ENCODE measurements around the gene ASB2. TPM values are rescaled to one million over a fixed set of nuclear protein-coding genes. Genes with fewer than 3 reads are reported as not detected.

The ASB2 gene
- total RNA-seq, 1 experiment from 2014 or later, result 0.21 TPM

GRCh38 chr14:93898081-93898611, 78.2 kb downstream of the ASB2 start:
- no peak for DNase-seq
- no peak overlapping the region for H3K4me3 ChIP-seq (ENCODE audit: insufficient read depth, low read depth, low read length)
- no peaks in the 10 kb centered on the region for H3K36me3 ChIP-seq (replicated peaks; ENCODE audit: control insufficient read depth, insufficient read depth, low read length)
- no peaks in the 10 kb centered on the region for H3K27me3 ChIP-seq (ENCODE audit: control insufficient read depth, insufficient read depth, low read length)

GRCh38 chr14:93897476-93897845, 78.9 kb downstream of the ASB2 start:
- H3K4me3 ChIP-seq (ENCODE audit: insufficient read depth, low read depth, low read length), result no peak overlapping the region
- no peaks in the 10 kb centered on the region for H3K36me3 ChIP-seq (replicated peaks; ENCODE audit: control insufficient read depth, insufficient read depth, low read length)
- DNase-seq, result no peak

GRCh38 chr14:93895023-93895604, 81.3 kb downstream of the ASB2 start:
- Histone ChIP-seq H3K4me3 (ENCODE audit: insufficient read depth, low read depth, low read length) (no peak overlapping the region), H3K36me3 (replicated peaks; ENCODE audit: control insufficient read depth, insufficient read depth, low read length) (no peaks in the 10 kb centered on the region), H3K27me3 (ENCODE audit: control insufficient read depth, insufficient read depth, low read length) (peaks cover 1% of the 10 kb centered on the region; the same call in 1 of the 2 replicates)
- DNase-seq, result peak; percentile 79

More at GRCh38 chr14:93897476-93897845, 78.9 kb downstream of the ASB2 start:
- no peaks in the 10 kb centered on the region for H3K27me3 ChIP-seq (ENCODE audit: control insufficient read depth, insufficient read depth, low read length)

GRCh38 chr14:93893661-93894261, 82.6 kb downstream of the ASB2 start:
- Histone ChIP-seq H3K4me3 (ENCODE audit: insufficient read depth, low read depth, low read length) (no peak overlapping the region), H3K27me3 (ENCODE audit: control insufficient read depth, insufficient read depth, low read length) (peaks cover 1% of the 10 kb centered on the region; the same call in 1 of the 2 replicates), H3K36me3 (replicated peaks; ENCODE audit: control insufficient read depth, insufficient read depth, low read length) (no peaks in the 10 kb centered on the region)
- peak; percentile 54 for DNase-seq

- no peak overlapping the region for H3K4me3 ChIP-seq (ENCODE audit: insufficient read depth, low read depth, low read length)
- no peaks in the 10 kb centered on the region for H3K36me3 ChIP-seq (replicated peaks; ENCODE audit: control insufficient read depth, insufficient read depth, low read length)
- DNase-seq, result peak; percentile 84
- H3K27me3 ChIP-seq (ENCODE audit: control insufficient read depth, insufficient read depth, low read length), result peaks cover 1% of the 10 kb centered on the region; the same call in 1 of the 2 replicates
Measured at GRCh38 chr14:93892923-93893558, 83.3 kb downstream of the ASB2 start.

GRCh38 chr14:93892505-93892839, 83.9 kb downstream of the ASB2 start:
- no peak for DNase-seq
- Histone ChIP-seq H3K27me3 (ENCODE audit: control insufficient read depth, insufficient read depth, low read length) (peaks cover 1% of the 10 kb centered on the region; the same call in 1 of the 2 replicates), H3K36me3 (replicated peaks; ENCODE audit: control insufficient read depth, insufficient read depth, low read length) (no peaks in the 10 kb centered on the region), H3K4me3 (ENCODE audit: insufficient read depth, low read depth, low read length) (no peak overlapping the region)

GRCh38 chr14:93891756-93892504, 84.4 kb downstream of the ASB2 start:
- no peaks in the 10 kb centered on the region for H3K36me3 ChIP-seq (replicated peaks; ENCODE audit: control insufficient read depth, insufficient read depth, low read length)
- H3K27me3 ChIP-seq (ENCODE audit: control insufficient read depth, insufficient read depth, low read length), result peaks cover 1% of the 10 kb centered on the region; the same call in 1 of the 2 replicates
- no peak overlapping the region for H3K4me3 ChIP-seq (ENCODE audit: insufficient read depth, low read depth, low read length)
- DNase-seq, result no peak

GRCh38 chr14:93889739-93890483, 86.5 kb downstream of the ASB2 start:
- no peak for DNase-seq
- Histone ChIP-seq H3K4me3 (ENCODE audit: insufficient read depth, low read depth, low read length) (no peak overlapping the region), H3K27me3 (ENCODE audit: control insufficient read depth, insufficient read depth, low read length) (peaks cover 1% of the 10 kb centered on the region; the same call in 1 of the 2 replicates), H3K36me3 (replicated peaks; ENCODE audit: control insufficient read depth, insufficient read depth, low read length) (no peaks in the 10 kb centered on the region)

GRCh38 chr14:93888995-93889394, 87.4 kb downstream of the ASB2 start:
- Histone ChIP-seq H3K27me3 (ENCODE audit: control insufficient read depth, insufficient read depth, low read length) (peaks cover 1% of the 10 kb centered on the region; the same call in 1 of the 2 replicates), H3K36me3 (replicated peaks; ENCODE audit: control insufficient read depth, insufficient read depth, low read length) (no peaks in the 10 kb centered on the region), H3K4me3 (ENCODE audit: insufficient read depth, low read depth, low read length) (no peak overlapping the region)
- no peak for DNase-seq

- Histone ChIP-seq H3K27me3 (ENCODE audit: control insufficient read depth, insufficient read depth, low read length) (peaks cover 3% of the 10 kb centered on the region; the same call in 1 of the 2 replicates), H3K4me3 (ENCODE audit: insufficient read depth, low read depth, low read length) (no peak overlapping the region), H3K36me3 (replicated peaks; ENCODE audit: control insufficient read depth, insufficient read depth, low read length) (no peaks in the 10 kb centered on the region)
- no peak for DNase-seq
Measured at GRCh38 chr14:93884950-93885349, 91.4 kb downstream of the ASB2 start.

Other genes starting within 250 kb of the ASB2 start
- 1.4 and 1.6 TPM in 2 replicates for gene PRIMA1, start 188.1 kb downstream of the ASB2 start, total RNA-seq (2014; rRNA removed; shearing (Covaris generic))
- not detected in 2 replicates for gene FAM181A, start 49.2 kb downstream of the ASB2 start, total RNA-seq (2014; rRNA removed; shearing (Covaris generic))
- not detected in 2 replicates for gene CCDC197, start 20.7 kb upstream of the ASB2 start, total RNA-seq (2014; rRNA removed; shearing (Covaris generic))
- 3.0 and 4.4 TPM in 2 replicates for gene OTUB2, start 49.8 kb upstream of the ASB2 start, total RNA-seq (2014; rRNA removed; shearing (Covaris generic))
- gene DDX24, start 104.6 kb upstream of the ASB2 start, total RNA-seq (2014; rRNA removed; shearing (Covaris generic)), result 198 and 211 TPM in 2 replicates
- gene IFI27L1, start 104.7 kb upstream of the ASB2 start, total RNA-seq (2014; rRNA removed; shearing (Covaris generic)), result 14.3 and 16.4 TPM in 2 replicates
- gene IFI27, start 134.2 kb upstream of the ASB2 start, total RNA-seq (2014; rRNA removed; shearing (Covaris generic)), result 0.62 TPM in 1 of 2 replicates, not detected in the other
- gene IFI27L2, start 153.0 kb upstream of the ASB2 start, total RNA-seq (2014; rRNA removed; shearing (Covaris generic)), result 25.6 and 26.3 TPM in 2 replicates
- gene PPP4R4, start 197.8 kb upstream of the ASB2 start, total RNA-seq (2014; rRNA removed; shearing (Covaris generic)), result 2.3 and 3.0 TPM in 2 replicates